Measurements from ENCODE around the gene MSX2. TPM values are rescaled to one million over a fixed set of nuclear protein-coding genes. Genes with fewer than 3 reads are reported as not detected.
A peak's percentile ranks its signal among the peaks of the same experiment; 100 is the strongest.

Gene MSX2
- total RNA-seq, 1 donor from 2014 or later: 1.1 TPM

GRCh38 chr5:174722500-174722899 is 1.9 kb upstream of the MSX2 start:
- Mint-ChIP-seq H3K4me3 (peak overlapping the region; percentile 83), H3K4me1 (peaks cover 25% of the 10 kb centered on the region), H3K36me3 (ENCODE audit: low read depth) (no peaks in the 10 kb centered on the region), H3K9me3 (no peaks in the 10 kb centered on the region), H3K27ac (ENCODE audit: unreplicated experiment) (no peak overlapping the region), H3K27me3 (ENCODE audit: low read depth) (peaks cover 98% of the 10 kb centered on the region)
- DNase-seq (ENCODE audit: low read depth, low spot score): no peak
- no peak for TF ChIP-seq CTCF (conservative IDR thresholded peaks at IDR 0.05)

GRCh38 chr5:174723315-174723978 is 935 bp upstream of the MSX2 start:
- peak overlapping the region; percentile 83 for H3K4me3 Mint-ChIP-seq
- H3K27ac Mint-ChIP-seq (ENCODE audit: unreplicated experiment): no peak overlapping the region
- peaks cover 98% of the 10 kb centered on the region for H3K27me3 Mint-ChIP-seq (ENCODE audit: low read depth)
- no peak for TF ChIP-seq CTCF (conservative IDR thresholded peaks at IDR 0.05)
- H3K9me3 Mint-ChIP-seq: no peaks in the 10 kb centered on the region
- no peaks in the 10 kb centered on the region for H3K36me3 Mint-ChIP-seq (ENCODE audit: low read depth)
- H3K4me1 Mint-ChIP-seq: peaks cover 25% of the 10 kb centered on the region
- DNase-seq (ENCODE audit: low read depth, low spot score): no peak

- H3K27ac Mint-ChIP-seq (ENCODE audit: unreplicated experiment): no peak overlapping the region
- H3K27me3 Mint-ChIP-seq (ENCODE audit: low read depth): peaks cover 98% of the 10 kb centered on the region
- peak overlapping the region; percentile 83 for H3K4me3 Mint-ChIP-seq
- peaks cover 25% of the 10 kb centered on the region for H3K4me1 Mint-ChIP-seq
- DNase-seq (ENCODE audit: low read depth, low spot score): no peak
- no peak for TF ChIP-seq CTCF (conservative IDR thresholded peaks at IDR 0.05)
- no peaks in the 10 kb centered on the region for H3K36me3 Mint-ChIP-seq (ENCODE audit: low read depth)
- H3K9me3 Mint-ChIP-seq: no peaks in the 10 kb centered on the region
Observed at GRCh38 chr5:174723979-174724483, 351 bp upstream of the MSX2 start.

GRCh38 chr5:174725261-174725990 is 1.0 kb downstream of the MSX2 start:
- peaks cover 22% of the 10 kb centered on the region for H3K4me1 Mint-ChIP-seq
- no peaks in the 10 kb centered on the region for H3K36me3 Mint-ChIP-seq (ENCODE audit: low read depth)
- H3K27ac Mint-ChIP-seq (ENCODE audit: unreplicated experiment): no peak overlapping the region
- DNase-seq (ENCODE audit: low read depth, low spot score): no peak
- peaks cover 98% of the 10 kb centered on the region for H3K27me3 Mint-ChIP-seq (ENCODE audit: low read depth)
- peak overlapping the region; percentile 78 for H3K4me3 Mint-ChIP-seq
- TF ChIP-seq CTCF (conservative IDR thresholded peaks at IDR 0.05): no peak
- no peaks in the 10 kb centered on the region for H3K9me3 Mint-ChIP-seq

GRCh38 chr5:174725991-174726601 is 1.7 kb downstream of the MSX2 start:
- Mint-ChIP-seq H3K27ac (ENCODE audit: unreplicated experiment) (no peak overlapping the region), H3K27me3 (ENCODE audit: low read depth) (peaks cover 99% of the 10 kb centered on the region), H3K4me3 (peak overlapping the region; percentile 78), H3K9me3 (no peaks in the 10 kb centered on the region), H3K36me3 (ENCODE audit: low read depth) (no peaks in the 10 kb centered on the region), H3K4me1 (peaks cover 24% of the 10 kb centered on the region)
- DNase-seq (ENCODE audit: low read depth, low spot score): no peak
- no peak for TF ChIP-seq CTCF (conservative IDR thresholded peaks at IDR 0.05)
